Raji (cell line): ENCODE measurements around the gene GRXCR2.

Experiments used
- POLR2A ChIP-seq: IDR thresholded peaks from 2 replicates; pipeline ENCODE4 v1.6.1; 2011; ENCODE audit warnings: low read depth, low read length, control low read depth; ENCODE audit not compliant: insufficient read depth

Gene GRXCR2

DNA sequence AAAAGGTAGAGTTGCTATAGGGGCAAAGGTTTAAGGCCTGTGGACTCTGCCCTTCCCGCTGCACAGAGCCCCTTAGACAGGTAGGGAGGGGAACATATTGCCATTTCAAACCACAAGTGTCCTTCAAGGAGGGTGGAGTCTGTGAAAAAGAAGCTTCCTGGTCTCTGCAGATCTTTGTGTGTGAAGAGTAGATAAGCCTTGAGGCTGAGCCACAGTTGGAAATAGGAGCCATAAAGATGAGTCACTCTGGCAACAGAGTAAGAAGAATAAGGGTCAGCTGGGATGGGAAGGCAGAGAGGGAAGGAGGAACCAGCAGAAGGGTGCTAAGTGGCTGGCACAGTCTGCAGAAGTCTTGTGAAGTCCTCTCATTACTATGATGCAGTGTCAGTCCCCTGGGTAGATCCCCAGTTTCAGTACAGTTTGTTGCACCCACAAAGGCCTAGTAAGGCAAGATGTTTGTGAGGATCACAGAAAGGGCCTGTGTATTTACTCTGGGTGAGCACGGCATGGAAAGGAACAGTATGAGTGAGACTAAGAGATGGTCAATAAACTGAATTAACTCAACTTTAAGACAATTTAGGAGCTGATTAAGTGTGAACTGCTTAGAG lies 18.1 kb downstream of the GRXCR2 start:
- no peak for TF ChIP-seq POLR2A

DNA sequence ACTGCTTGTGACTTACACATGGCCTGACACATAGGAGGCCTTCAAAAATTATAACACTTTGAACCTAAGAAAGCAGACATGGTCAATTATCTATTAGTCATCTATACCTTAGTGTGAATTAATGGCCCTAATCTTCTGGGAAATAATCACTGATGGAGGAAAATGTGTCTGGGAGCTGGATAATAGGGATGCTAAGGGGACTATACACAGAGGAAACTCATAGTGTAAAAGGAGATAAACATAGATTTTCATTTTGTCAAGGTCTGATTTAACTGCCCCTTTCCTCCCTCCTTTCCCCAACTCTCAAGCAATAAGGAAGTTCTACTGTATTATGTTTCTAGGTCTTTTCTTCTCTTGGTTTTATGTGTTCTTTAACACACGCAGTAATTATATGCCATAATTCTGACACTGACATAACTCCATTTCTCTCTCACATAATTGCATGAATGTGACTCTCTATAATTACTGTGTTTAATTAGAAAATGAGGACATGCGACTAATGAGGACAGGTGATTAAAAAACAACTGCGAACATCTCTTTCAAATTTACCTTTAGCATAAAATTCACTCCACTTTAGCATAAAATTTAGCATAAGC lies 18.9 kb downstream of the GRXCR2 start:
- no peak for TF ChIP-seq POLR2A

DNA sequence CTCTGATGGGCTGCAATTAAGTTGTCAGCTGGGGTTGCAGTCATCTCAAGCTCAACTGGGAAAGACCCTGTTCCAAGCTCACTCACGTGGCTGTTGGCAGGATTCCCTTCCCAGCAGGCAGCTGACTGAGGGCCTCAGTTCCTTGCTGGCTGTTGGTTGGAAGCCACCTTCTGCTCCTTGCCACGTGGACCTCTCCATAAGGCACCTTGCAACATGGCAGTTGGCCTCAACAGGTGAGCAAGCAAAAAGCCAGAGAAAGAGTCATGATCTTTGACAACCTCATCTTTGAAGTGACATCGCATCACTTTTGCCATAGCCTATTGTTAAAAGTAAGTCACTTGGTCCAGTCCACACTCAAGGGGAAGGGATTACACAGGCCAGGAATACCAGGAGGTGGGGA lies 19.8 kb downstream of the GRXCR2 start:
- no peak for TF ChIP-seq POLR2A

DNA sequence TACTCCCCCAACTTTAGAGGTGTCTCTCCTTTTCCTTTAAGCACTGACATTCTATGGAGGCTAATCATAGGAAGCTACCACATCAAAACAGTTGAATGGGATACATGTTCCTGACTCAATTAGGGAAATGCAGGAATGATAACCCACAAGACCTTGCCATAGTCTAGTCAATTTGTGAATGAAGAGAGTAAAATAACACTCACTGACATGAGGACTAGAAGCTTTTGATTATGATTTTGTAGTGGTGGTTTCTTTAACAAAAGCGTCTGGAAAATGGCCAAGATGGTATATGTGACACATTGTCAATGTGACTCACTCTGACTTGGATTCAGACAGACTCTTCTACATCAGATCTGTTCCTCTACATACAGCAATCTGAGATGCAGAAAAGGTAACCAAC lies 24.0 kb downstream of the GRXCR2 start:
- TF ChIP-seq POLR2A, result no peak

DNA sequence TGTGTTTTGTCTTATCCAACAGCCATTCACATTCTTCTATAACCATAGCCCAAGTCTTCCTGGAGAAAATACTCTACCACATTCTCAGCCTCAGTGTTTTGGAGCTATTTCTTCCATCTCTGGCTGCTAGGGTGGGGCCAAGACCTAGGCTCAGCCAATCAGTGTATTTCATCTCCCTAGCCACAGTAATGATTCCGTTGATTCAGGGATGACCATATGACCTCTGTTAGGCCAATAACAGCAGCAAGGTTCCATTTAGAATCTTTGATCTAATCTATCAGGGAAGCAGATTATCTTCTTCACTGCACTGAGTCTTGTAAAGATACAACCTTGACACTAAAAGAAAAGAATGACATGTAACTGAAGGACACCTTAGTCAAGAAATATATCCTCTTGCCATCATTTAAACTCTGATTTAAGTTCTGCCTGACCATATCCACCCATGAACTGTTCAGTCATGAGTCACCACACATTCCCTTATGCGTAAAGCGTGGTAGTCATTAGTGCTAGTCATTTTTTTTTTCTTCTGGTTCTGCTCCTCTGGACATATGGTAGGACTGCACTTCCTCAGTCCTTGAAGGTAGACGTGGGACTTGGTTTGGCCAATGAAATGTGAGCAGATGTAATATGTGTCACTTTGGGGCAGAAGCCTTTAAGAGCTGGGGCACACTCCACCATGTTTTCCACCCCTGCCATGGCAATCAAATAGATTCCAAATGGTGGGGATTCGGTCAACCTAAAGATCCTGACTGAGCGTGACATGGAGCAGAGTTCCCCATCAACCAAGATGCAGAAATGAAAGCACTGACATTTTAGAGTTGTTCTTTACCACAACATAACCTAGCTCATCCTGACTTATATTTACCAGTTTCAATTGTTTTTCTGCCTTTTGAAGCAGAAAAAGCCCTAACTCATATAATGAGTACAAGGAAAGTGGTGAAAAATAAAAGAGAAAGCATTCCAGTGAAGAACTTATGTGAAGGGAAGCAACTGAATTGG lies 25.0 kb downstream of the GRXCR2 start:
- TF ChIP-seq POLR2A, result no peak

DNA sequence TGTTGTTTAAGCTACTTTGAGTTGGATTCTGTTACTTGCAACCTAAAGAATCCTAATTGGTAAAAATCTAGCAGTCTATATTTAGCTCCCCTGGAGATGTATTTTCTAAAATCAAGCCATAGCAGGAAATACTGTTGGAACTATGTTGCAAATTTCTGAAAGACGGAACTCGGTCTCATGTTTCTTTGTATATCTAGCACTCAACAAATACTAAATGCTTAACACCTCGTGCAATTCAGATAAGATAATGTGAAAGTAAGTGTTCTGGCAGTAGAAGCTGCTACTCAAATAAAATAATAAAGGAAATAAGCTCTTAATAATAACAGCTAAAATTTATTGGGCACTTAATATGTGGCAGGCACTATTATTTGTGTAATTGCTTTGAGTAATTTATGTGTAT lies 26.7 kb downstream of the GRXCR2 start:
- TF ChIP-seq POLR2A, result no peak

DNA sequence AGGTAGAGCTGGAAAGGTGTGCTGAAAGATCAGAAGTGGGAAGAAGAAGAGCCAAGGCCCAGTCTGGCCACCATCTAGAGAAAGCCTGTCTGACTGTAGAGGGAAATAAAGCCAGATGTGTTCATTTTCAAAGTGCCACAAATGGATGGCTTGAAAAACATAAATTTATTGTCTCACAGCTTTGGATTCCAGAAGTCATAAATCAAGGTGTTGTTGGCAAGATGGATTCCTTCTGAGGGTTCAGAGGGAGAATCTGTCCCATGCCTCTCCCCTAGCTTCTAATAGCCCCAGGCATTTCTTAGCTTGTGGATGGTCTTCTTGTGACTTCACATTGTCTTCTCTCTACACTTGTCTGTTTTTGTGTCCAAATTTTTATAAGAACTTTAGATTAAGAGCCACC lies 31.5 kb downstream of the GRXCR2 start:
- no peak for TF ChIP-seq POLR2A

DNA sequence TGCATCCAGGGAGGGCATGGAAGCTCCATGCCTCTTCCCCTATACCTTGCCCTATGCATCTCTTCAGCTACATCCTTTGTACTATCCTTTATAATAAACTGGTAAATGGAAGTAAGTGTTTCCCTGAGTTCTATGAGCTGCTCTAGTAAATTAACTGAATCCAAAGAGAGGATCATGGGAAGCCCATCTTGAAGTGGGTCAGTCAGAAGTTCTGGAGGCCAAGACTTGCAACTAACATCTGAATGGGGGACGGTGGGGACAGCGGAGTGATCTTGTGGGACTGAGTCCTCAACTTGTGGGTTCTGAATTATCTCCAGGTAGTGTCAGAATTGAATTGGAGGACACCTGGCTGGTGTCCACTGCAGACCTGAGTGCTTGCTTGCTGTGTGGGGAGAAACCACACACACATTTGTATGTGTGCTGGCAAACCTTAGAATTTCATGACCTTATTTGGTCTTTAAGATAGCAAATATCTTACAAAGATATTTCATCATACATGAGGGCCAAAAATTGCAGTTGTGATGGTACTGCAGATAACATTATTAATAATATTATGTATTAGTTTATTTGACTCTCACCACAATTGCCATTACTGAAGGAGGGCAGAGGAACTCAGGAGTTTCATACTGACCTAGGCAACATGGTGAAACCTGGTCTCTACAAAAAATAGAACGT lies 32.2 kb downstream of the GRXCR2 start:
- no peak for TF ChIP-seq POLR2A

DNA sequence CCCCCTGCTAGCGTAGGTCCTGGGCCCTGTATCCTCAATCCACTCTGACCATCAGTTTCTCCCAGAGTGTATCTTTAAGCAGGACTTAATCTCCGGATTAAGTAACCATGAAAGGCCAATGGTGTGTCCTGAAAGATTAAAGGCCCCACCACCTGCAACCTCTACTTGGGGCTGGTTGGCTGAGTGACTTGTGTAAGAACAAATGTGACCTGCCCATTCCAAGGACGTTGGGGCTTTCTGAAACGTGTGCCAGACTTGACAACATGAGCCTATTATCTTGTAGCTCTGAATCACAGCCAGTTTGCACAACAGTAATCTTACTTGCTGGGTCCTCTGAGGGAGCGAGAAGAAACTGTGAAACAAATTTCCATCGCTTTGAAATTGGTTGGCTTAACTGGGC lies 34.5 kb downstream of the GRXCR2 start:
- no peak for TF ChIP-seq POLR2A

DNA sequence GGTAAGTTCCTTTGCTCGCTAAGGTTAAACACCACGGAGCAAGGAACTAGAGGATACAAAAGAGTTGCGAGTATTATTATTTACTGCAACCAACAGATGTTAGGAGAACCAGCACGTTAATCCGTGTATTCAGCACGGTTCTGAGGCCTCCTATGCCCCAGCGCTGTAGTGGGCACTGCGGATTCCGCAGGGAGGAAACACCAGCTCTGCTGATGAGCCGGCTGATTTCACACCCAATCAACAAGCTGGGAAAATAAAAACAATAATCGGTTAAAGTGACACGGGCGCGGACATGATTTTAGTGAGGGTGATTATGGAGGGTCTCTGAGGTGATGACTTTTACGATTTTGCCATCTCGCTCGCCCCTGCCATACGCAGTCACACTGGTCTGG lies 37.0 kb downstream of the GRXCR2 start:
- TF ChIP-seq POLR2A, result no peak

DNA sequence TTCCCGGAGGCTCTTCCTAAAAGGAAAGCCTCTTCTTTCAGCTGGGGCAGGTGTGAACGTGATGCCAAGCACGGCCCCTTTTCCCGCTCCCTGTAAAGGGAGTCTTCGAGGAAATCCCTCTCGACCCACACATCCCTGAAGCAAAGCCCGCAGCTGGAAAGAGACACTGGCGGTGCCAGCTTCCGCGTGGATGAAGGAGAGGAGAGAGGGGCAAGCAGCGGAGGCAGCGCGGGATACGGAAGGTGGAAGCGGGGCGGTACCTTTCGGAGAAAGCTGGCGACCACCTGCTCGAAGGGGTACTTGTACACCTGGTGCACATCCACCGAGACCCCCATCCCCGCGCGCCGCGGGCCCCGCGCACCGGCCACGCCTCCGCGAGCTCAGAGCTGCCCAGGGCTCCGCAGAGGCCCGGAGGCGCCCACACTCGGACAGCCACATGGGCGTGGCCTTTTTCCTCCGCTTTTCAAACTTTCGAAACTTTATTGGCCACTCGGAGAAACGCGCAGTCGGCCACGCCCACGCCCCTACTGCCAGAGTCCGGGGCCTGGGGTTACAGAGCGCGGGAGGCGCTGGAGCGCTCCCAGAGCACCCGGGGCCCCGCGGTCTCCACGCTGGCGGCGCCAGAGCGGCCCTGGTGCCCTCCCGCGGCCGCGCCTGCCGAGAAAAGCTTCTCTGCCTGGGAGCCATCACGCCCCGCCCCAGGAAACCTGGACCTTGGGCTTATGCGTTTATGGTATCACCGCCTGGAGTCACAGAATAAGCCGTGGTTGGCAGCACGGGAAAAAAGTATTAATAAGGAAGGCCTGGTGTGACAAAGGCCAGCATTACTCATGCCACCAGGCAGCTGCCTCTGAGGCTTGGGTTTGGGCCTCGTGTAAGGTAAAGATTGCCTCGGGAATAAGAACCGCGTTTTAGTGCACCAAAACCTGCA lies 37.6 kb downstream of the GRXCR2 start, which contains the start of gene PRELID2:
PRELID2 (minus strand) TSS at position 426 of the 931 bp plus-strand sequence; CDS start at position 335, 91 bp downstream.
- TF ChIP-seq POLR2A, result no peak

DNA sequence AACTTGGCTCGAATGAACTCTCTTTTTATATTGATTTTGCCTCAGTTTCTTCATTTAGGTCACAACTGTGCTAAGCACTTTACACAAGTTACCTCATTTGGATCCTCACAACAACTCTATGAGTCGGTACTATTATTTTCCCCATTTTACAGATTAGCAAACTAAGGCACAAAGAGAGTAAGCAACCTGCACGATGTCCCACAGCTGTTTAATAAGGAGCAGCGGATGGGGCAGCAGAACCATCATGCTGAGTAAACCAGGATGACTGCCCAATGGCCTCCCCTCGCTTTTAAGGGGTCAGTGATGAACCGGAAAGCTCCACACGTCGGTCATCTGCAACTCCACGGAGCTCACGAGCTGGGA lies 38.3 kb downstream of the GRXCR2 start:
- TF ChIP-seq POLR2A, result no peak

DNA sequence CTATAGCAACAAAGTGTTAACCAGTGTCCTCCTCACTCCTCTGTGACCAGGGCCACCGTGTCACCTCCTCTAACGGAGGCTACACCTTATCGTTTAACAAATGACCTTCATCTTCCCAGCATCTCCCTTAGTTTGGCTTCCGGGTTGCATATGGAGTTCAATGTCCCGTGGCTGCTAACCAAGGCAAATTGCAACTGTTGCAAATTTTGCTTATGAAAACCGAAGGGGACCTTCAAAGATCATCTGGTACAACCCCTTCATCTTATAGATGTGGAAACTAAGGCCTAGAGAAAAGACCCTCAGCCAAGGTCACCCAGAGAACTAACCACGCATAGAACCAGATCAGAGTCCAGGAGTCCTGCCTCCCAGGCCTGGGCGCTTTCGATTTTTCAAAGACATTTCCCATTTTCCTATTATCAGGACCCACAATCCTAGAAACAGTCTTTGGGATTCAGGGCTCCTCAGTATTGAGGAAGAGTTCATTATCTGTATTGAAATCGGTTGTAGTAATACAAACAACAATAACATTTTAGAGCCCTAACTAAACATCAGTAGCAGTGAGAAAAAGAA lies 39.1 kb downstream of the GRXCR2 start:
- no peak for TF ChIP-seq POLR2A

DNA sequence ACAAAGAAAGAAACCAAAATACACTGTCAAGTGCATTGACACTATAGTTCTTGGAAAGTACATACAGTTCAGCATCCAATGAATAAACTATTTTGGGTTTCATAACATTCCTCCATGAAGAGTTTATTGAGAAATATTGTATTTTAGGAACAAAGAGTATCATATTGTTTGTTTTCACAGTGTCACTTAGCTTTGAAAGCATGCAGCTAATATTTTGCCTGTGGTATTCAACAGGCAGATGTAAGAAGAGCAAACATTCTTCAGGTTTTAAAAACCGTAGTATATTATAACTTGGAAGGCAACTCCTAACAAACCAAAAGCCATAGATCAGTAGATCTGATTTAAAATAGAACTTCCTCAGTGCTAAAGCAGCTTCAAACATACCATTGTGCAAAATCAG lies 42.2 kb downstream of the GRXCR2 start:
- no peak for TF ChIP-seq POLR2A

DNA sequence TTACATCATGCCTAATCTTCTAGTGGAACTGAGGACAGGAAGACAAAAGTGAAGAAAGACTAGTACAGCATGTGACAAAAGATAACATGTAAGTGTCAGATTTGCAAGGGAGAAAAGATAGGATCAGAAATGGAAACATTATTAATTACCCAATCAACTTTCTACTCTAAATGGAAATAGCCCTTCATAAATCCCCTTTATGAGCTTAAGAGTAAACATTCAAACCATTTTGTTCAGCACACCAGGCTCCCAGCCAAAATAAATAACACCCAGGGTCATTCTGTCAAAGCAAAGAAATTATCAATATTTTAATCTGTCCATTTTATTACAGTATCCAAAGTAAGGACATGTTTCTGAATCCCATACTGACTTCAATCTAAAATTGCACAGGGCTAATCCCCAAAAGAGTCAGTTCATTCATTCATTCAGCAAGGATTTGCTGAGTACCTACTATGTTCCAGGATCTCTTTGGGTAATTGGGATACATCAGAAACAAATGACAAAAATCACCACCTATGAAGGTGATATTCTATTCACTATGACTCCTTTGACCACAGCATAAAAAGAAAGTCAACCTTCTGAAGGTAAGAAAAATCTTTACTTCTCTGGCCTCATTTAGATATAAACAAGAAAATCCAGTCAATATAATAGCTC lies 43.0 kb downstream of the GRXCR2 start:
- no peak for TF ChIP-seq POLR2A
